ENCODE data around the gene KCP. TPM values are rescaled to one million over a fixed set of nuclear protein-coding genes. Genes with fewer than 3 reads are reported as not detected.

KCP gene
- total and polyA plus RNA-seq, 8 donors, result 0.73 to 2.3 (median 1.6) TPM; not detected in 5

- H3K4me3 ChIP-seq, result no peak overlapping the region
- TF ChIP-seq CTCF (IDR thresholded peaks at IDR 0.05), result no peak
- TF ChIP-seq POLR2AphosphoS5 (IDR thresholded peaks at IDR 0.05), result no peak
- no peak for TF ChIP-seq POLR2A (IDR thresholded peaks at IDR 0.05)
- no peaks in the 10 kb centered on the region for H3K36me3 ChIP-seq
- intact Hi-C loops (cut with DNase I; ENCODE audit: low total_unique reads), result no loop called here
- H3K27ac ChIP-seq, result peak overlapping the region; percentile 6 to 95 (median 62)
- DNase-seq, result peak in 1 of 2 donors; percentile 66
- peaks cover 0 to 41% (median 27%) of the 10 kb centered on the region in 3 donors for H3K27me3 ChIP-seq
- no peaks in the 10 kb centered on the region for H3K9me3 ChIP-seq
- WGBS, 5 donors, result 69 to 84% (median 79%) methylated on average over 10 of the region's 10 CpGs
- H3K4me1 ChIP-seq, result peaks cover 27 to 51% (median 38%) of the 10 kb centered on the region in 4 donors
Measured at GRCh38 chr7:128827971-128828711, 82.4 kb downstream of the KCP start.

GRCh38 chr7:128827248-128827958 lies 83.1 kb downstream of the KCP start:
- Histone ChIP-seq H3K36me3 (no peaks in the 10 kb centered on the region), H3K4me3 (no peak overlapping the region), H3K27me3 (peaks cover 0 to 33% (median 27%) of the 10 kb centered on the region in 3 donors), H3K27ac (peak overlapping the region in 4 of 5 donors; percentile 38 to 95 (median 64)), H3K4me1 (peaks cover 27 to 44% (median 31%) of the 10 kb centered on the region in 4 donors), H3K9me3 (no peaks in the 10 kb centered on the region)
- DNase-seq, result peak in 1 of 2 donors; percentile 27
- 75 to 92% (median 91%) methylated on average over 13 to 17 of the region's 17 CpGs for WGBS, 5 donors
- TF ChIP-seq POLR2AphosphoS5 (IDR thresholded peaks at IDR 0.05) (peak in 2 of 3 donors; percentile 11 to 39), POLR2A (IDR thresholded peaks at IDR 0.05) (no peak)
- intact Hi-C loops (cut with DNase I; ENCODE audit: low total_unique reads), result no loop called here

- no peaks in the 10 kb centered on the region for H3K9me3 ChIP-seq
- 79 to 100% (median 91%) methylated on average over 1 of the region's 1 CpG for WGBS, 5 donors
- intact Hi-C loops (cut with DNase I; ENCODE audit: low total_unique reads), result no loop called here
- no peaks in the 10 kb centered on the region for H3K36me3 ChIP-seq
- H3K4me1 ChIP-seq, result peaks cover 23 to 38% (median 26%) of the 10 kb centered on the region in 4 donors
- DNase-seq, result no peak
- no peak overlapping the region for H3K4me3 ChIP-seq
- peaks cover 0 to 28% (median 23%) of the 10 kb centered on the region in 3 donors for H3K27me3 ChIP-seq
- peak overlapping the region in 3 of 5 donors; percentile 62 to 95 (median 67) for H3K27ac ChIP-seq
- TF ChIP-seq CTCF (IDR thresholded peaks at IDR 0.05) (no peak), EP300 (IDR thresholded peaks at IDR 0.05) (no peak), POLR2A (IDR thresholded peaks at IDR 0.05) (no peak)
Measured at GRCh38 chr7:128826916-128827247, 83.6 kb downstream of the KCP start.

Other genes starting within 250 kb of the KCP start
- gene GARIN1A, start 238.4 kb downstream of the KCP start, total RNA-seq, result 1 to 10 TPM in 3 of 5 donors, under 1 TPM in 1, not detected in 1; 0.72 to 1.8 (median 1.1) TPM
- 1 to 10 TPM in 1 of 3 donors, under 1 TPM in 2; 0.50 to 1.4 (median 0.61) TPM for gene GARIN1A, start 238.4 kb downstream of the KCP start, polyA plus RNA-seq
- gene CALU, start 171.3 kb downstream of the KCP start, total RNA-seq, result 100 to 1,000 TPM in 1 of 5 donors, 10 to 100 TPM in 4; 10.1 to 270 (median 54.5) TPM
- gene CALU, start 171.3 kb downstream of the KCP start, polyA plus RNA-seq, result 10 to 100 TPM; 15.7 to 42.3 (median 23.9) TPM
- gene OPN1SW, start 134.9 kb downstream of the KCP start, total RNA-seq, result not detected
- gene OPN1SW, start 134.9 kb downstream of the KCP start, polyA plus RNA-seq, result not detected
- gene CCDC136, start 118.7 kb downstream of the KCP start, total RNA-seq, result 10 to 100 TPM in 2 of 5 donors, 1 to 10 TPM in 3; 4.6 to 36.8 (median 9.2) TPM
- 1 to 10 TPM; 2.3 to 3.1 (median 2.7) TPM for gene CCDC136, start 118.7 kb downstream of the KCP start, polyA plus RNA-seq
- 100 to 1,000 TPM in 3 of 5 donors, 10 to 100 TPM in 2; 30.9 to 184 (median 105) TPM for gene FLNC, start 80.3 kb downstream of the KCP start, total RNA-seq
- gene FLNC, start 80.3 kb downstream of the KCP start, polyA plus RNA-seq, result 10 to 100 TPM in 1 of 3 donors, 1 to 10 TPM in 2; 1.9 to 13.6 (median 5.3) TPM
- 10 to 100 TPM in 4 of 5 donors, 1 to 10 TPM in 1; 2.0 to 86.2 (median 47.5) TPM for gene ATP6V1F, start 47.9 kb downstream of the KCP start, total RNA-seq
- gene ATP6V1F, start 47.9 kb downstream of the KCP start, polyA plus RNA-seq, result 100 to 1,000 TPM; 246 to 282 (median 264) TPM
- gene IRF5, start 27.2 kb upstream of the KCP start, total RNA-seq, result 10 to 100 TPM in 1 of 5 donors, 1 to 10 TPM in 4; 2.2 to 13.8 (median 5.8) TPM
- 1 to 10 TPM; 3.2 to 7.3 (median 3.4) TPM for gene IRF5, start 27.2 kb upstream of the KCP start, polyA plus RNA-seq
- gene TNPO3, start 144.4 kb upstream of the KCP start, total RNA-seq, result 10 to 100 TPM; 10.7 to 63.8 (median 25.2) TPM
- 10 to 100 TPM; 11.7 to 18.8 (median 13.3) TPM for gene TNPO3, start 144.4 kb upstream of the KCP start, polyA plus RNA-seq
- 10 to 100 TPM in 1 of 5 donors, 1 to 10 TPM in 4; 1.8 to 20.9 (median 8.4) TPM for gene TSPAN33, start 234.0 kb upstream of the KCP start, total RNA-seq
- 10 to 100 TPM in 1 of 3 donors, 1 to 10 TPM in 2; 5.4 to 17.4 (median 9.5) TPM for gene TSPAN33, start 234.0 kb upstream of the KCP start, polyA plus RNA-seq

Measured in stomach (tissue), 9 donors.